NCI-H1417 treated with DMSO at 0.1 percent for 48 hours (cell line): ENCODE results near the gene MTG2.

Experiments
- DNase-seq: peaks from one replicate; lab custom pipeline; 2025; lab: John Stamatoyannopoulos, UW

Gene MTG2

GRCh38 chr20:62206388-62206775 lies 23.6 kb downstream of the MTG2 start:
- DNase-seq: no peak

DNA sequence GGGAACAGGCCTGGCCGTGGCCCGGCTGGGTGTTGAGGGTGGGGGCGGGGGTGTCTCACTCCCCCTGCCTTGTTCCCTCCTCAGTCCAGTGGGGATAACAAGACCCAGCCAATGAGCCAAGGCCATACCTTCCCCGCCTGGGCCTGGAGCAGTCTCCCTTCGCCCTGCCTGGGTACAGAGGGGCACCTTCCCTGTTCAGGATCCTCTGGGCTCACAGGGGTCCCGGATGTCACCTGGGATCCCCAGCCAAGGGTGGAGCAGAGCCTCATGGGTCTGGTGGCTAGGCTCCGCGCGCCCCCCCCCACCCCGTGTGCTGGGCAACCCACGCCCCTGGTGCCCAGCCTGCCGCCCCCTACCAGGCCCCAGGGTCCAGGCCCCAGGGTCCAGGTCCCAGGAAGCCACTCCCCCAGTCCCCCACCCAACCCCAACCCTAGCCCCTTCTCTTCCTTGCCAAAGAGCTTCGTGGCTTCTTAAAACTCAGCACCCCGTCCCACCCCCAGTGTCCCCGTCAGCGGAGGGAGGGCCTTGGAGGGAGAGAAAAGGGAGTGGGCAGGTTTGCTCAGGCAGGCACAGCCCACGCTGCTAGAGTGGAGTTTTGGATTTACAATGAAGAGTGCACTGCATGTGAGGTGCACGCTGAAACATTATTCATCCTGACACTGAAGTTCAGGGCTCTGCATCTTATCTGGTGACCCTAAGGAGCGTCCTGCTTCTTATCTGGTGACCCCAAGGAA lies 25.4 kb downstream of the MTG2 start:
- no peak for DNase-seq

GRCh38 chr20:62208795-62209755 lies 26.2 kb downstream of the MTG2 start:
- no peak for DNase-seq

- DNase-seq: no peak
These were observed 27.1 kb downstream of the MTG2 start for GRCh38 chr20:62209850-62210495.

GRCh38 chr20:62210496-62210855 lies 27.6 kb downstream of the MTG2 start:
- peak; percentile 80 for DNase-seq

GRCh38 chr20:62211216-62211615 lies 28.4 kb downstream of the MTG2 start:
- DNase-seq: no peak

- no peak for DNase-seq
These were observed 29.0 kb downstream of the MTG2 start for GRCh38 chr20:62211769-62212288.

DNA sequence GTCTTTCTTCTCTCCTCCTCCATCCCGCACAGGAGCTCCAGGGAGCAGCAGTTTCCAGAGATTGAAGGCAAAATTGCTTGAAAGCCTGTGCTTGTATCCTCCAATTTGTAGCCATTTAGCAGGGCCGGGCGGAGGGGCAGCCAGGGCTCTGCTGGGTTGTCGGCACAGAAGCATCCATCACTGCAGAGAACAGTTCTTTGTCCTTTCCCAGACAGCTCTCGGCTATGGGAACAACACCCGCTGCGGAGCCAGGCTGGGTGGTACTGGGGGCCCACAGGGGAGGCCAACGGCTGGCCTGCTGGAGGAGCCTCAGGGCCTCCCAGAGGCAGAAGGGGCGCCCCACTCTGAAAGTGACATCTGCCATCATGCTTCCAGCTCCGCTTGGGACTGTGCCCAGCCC lies 29.5 kb downstream of the MTG2 start:
- no peak for DNase-seq

DNA sequence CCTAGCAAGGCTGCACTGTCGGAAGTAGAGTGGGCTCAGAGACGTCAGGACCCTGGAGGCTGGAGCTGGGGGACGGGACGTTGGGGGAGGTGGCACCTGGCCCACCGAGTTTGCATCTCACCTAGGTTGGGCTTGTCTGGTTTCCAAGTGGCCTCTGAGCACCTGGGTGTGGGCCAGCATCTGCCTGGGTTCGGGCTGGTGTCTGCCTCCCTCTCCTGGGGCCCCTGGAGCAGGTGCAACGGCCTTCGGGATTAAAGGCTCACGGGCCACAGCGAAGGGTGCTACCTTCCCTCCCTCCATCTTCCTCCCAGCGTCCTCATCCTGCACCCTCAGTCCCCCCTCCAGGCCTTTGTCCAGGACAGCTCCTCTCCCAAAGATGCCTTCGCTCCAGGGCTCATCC lies 31.2 kb downstream of the MTG2 start:
- DNase-seq: no peak

- no peak for DNase-seq
These were observed 32.5 kb downstream of the MTG2 start for GRCh38 chr20:62215020-62215990.

DNA sequence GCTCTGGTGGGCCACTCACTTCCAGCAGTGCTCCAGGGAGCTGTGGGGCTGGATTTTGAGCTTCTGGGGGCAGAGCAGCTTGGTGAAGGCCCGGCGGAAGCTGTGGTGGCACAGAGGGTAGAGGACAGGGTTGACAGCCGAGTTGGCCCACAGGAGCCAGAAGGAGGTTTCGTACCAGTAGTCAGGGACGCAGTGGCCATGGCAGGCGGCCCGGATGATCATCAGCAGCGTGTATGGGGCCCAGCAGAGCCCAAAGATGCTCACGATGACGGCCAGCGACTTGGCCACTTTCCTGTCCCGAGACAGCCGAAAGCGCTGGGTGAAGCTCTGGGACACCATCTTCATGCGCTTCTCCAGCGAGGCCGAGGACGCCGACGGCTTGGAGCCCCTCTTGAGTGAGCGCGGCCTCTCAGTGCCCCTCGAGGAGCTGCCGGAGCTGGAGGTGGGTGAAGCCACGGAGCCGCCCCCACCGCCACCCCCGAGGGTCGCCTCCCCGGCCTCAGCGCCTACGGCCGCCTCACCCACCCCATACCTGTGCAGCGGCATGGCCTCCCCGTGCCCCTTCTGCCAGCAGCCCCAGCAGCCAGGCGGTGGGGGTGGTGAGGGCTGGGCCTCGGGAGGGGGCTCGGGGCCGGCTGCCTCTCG lies 33.3 kb downstream of the MTG2 start:
- no peak for DNase-seq

DNA sequence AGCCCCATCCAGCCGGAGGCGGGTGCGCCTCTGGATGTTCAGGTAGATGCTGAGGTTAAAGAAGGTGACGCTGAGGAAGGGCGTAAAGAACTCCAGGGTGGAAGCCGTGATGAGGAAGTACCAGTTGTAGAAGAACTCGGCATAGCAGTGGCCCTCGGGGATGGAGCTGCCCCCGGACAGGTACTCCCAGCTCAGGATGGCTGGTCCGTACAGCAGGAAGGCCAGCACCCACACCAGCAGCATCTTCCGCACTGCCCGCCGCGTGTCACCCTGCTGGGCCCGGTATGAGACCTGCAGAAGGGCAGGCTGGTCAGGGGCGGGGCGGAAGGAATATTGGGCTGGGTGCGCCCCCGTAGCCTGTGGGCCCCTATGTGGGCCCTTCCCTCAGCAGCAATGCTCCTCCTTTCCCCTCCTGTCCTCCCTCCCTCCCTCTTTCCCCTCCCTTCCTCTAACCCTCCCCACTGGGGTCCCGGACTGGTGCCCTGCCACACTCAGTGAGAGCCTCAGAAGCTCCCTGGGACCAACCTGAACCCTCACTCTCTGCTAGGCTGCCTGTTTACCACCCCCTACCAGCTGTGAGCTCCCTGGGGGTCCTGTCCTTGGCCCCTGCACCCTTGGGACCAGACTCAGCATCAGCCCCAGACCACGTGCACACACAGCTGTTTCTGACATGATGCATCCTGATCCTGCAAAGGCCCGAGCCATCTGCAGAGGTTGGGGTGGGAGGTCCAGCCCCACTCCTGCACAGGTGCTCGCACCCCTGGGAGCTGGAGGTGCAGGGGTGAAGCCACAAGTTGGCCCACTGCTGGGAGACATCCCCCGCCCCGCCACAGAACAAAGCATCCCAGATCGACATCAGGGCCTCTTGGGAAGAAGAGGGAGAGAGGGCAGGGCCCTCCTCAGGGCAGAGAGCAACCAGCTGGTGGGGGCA lies 34.1 kb downstream of the MTG2 start:
- DNase-seq: no peak

DNA sequence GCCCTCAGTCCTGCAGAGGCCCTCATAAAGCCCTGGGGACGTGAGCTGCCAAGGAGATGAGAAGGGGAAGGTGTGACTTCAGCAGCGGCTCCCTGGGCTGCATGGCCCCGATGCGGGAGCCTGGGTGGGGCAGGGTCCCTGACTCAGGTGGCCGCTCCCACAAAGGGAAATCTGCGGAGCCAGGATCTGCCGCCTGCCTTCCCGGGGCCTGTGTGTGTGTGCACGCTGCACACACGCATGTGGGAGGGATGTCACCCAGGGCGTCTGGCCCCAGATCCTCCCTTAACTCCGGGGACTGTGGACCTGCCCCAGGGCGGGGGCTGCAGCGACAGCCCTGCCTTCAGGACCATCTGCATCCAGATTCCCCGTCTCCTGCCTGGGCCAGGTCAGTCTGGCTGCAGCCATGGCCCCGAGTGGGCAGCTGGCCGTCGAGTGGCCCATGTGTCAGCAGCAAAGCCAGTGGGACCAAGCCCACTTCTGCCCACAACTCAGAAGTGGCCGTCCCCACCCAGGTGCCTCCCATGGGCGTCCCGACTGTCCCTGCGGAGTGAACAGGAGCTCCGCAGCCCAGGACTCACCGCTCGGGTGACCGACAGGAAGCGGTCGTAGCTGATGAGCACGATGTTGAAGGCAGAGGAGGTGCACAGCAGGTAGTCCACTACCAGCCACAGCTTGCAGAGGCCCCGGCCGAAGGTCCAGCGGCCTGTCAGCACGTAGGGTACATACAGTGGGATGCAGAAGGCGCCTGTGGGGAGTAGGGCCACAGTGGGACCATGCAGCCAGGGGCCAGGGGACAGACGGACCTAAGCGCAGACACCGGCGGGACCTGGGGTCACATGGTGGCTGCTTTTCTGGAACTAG lies 35.3 kb downstream of the MTG2 start:
- DNase-seq: no peak

GRCh38 chr20:62219101-62219991 lies 36.5 kb downstream of the MTG2 start:
- DNase-seq: peak; percentile 51

GRCh38 chr20:62219992-62220665 lies 37.3 kb downstream of the MTG2 start, which contains the start of gene HRH3:
Gene HRH3 (minus strand): TSS chr20:62220278. CDS start chr20:62219970, 308 bp downstream.
- no peak for DNase-seq

DNA sequence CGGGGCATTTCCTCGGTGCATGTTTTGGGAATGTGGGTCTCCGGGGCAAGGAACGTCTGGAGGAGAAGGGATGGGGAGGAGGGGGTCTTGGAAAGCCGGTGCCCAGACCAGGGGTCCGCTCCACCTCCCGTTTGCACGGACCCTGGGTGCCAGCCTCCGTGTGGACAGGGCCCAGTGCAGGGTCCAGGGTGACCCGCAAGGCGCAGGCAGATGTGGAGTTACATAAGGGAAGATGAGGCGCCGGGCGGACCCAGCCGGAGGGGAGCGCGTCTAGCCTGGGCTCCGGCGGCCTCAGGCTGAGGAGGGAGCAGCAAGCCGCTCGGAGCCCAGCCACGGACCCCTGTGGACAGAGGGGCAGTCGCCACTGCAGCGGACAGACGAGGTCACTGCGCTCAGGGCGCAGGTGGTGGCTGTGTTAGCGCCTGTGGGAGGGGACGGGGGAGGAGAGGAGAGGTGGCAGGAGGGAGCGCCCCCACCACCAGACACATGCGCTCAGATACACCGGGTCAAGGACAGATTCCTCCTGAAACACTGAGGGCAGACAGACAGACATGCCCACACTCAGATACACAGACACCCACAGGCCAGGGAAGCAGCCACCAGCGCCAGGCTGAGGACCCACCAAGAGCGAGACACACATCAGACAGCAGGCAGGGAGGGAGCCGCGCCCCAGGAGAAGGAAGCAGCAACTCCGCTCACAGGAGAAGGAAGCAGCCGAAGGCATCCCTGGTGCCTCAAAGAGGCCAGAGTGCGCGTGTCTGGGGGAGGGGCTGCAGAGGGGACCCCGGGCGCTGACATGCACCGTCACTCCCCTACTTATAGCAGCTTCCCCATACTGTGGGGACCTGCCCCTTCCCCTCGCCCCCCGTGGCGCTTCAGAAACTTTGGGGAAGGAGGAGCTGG lies 38.1 kb downstream of the MTG2 start:
- no peak for DNase-seq
